Osteoblast (primary cell): ENCODE data around the gene SLC2A1. TPM values are rescaled to one million over a fixed set of nuclear protein-coding genes. Genes with fewer than 3 reads are reported as not detected.

ENCODE experiments used
- DNase-seq: peaks from one replicate; pipeline ENCODE4 v3.0.0; 2011; ENCODE audit warnings: low spot score, mixed read lengths; ENCODE audit not compliant: insufficient read length; ENCODE audit errors: missing footprints
- H2AFZ ChIP-seq: 2 replicates; pipeline ENCODE4 v1.6.0; 2011; ENCODE audit warnings: mild to moderate bottlenecking, low read length
- H3K27ac ChIP-seq: 2 replicates; pipeline ENCODE4 v1.5.1; 2011; ENCODE audit warnings: mild to moderate bottlenecking, low read depth, low read length, moderate library complexity
- H3K27me3 ChIP-seq: 2 replicates; pipeline ENCODE4 v1.6.0; 2012; ENCODE audit warnings: mild to moderate bottlenecking, control low read depth, inconsistent platforms, low read length, moderate library complexity; ENCODE audit not compliant: insufficient read depth
- H3K36me3 ChIP-seq: 2 replicates; pipeline ENCODE4 v1.5.1; 2011; ENCODE audit warnings: mild to moderate bottlenecking, low read length, control low read depth, moderate library complexity; ENCODE audit not compliant: insufficient read depth
- H3K4me1 ChIP-seq: 2 replicates; pipeline ENCODE4 v1.5.1; 2011; ENCODE audit warnings: mild to moderate bottlenecking, low read length, control low read depth, moderate library complexity; ENCODE audit not compliant: insufficient read depth
- H3K4me2 ChIP-seq: 2 replicates; pipeline ENCODE4 v1.6.0; 2011; ENCODE audit warnings: mild to moderate bottlenecking, low read length; ENCODE audit not compliant: insufficient read depth
- H3K4me3 ChIP-seq: fragments of 200-600 bp; sonication (generic); 3 replicates; pipeline ENCODE4 v1.5.1; 2012; ENCODE audit warnings: mild to moderate bottlenecking, low read length, inconsistent platforms; ENCODE audit not compliant: insufficient read depth
- H3K79me2 ChIP-seq: 2 replicates; pipeline ENCODE4 v1.6.0; 2012; ENCODE audit warnings: mild to moderate bottlenecking, low read length, control low read depth, inconsistent platforms; ENCODE audit not compliant: insufficient read depth
- H3K9me3 ChIP-seq: 2 replicates; pipeline ENCODE4 v1.5.1; 2011; ENCODE audit warnings: low read depth, low read length, control low read depth
- H4K20me1 ChIP-seq: 2 replicates; pipeline ENCODE4 v1.6.0; 2012; ENCODE audit warnings: mild to moderate bottlenecking, low read length, control low read depth; ENCODE audit not compliant: insufficient read depth
- CTCF ChIP-seq: IDR thresholded peaks from 2 replicates; pipeline ENCODE4 v1.5.1; 2011; ENCODE audit warnings: mild to moderate bottlenecking, low read depth, low read length, moderate library complexity; ENCODE audit errors: extremely low read depth
- total RNA-seq: library from RNA; depleted of rRNA; stranded (reverse); fragments of >200 nt; gene quantifications from 2 replicates; pipeline ENCODE4 v1.2.3, GENCODE V29; 2012

The SLC2A1 gene
- total RNA-seq, 1 donor = 43.4 TPM

GRCh38 chr1:42983253-42983652 is 24.6 kb upstream of the SLC2A1 start:
- no peaks in the 10 kb centered on the region for H3K79me2 ChIP-seq
- H4K20me1 ChIP-seq = no peaks in the 10 kb centered on the region
- no peak for TF ChIP-seq CTCF
- H3K9me3 ChIP-seq = no peaks in the 10 kb centered on the region
- H3K27ac ChIP-seq = no peak overlapping the region
- H2AFZ ChIP-seq = no peak overlapping the region
- no peak overlapping the region for H3K4me2 ChIP-seq
- H3K27me3 ChIP-seq = no peaks in the 10 kb centered on the region
- no peak for DNase-seq
- H3K4me3 ChIP-seq = no peak overlapping the region
- H3K36me3 ChIP-seq = no peaks in the 10 kb centered on the region
- no peaks in the 10 kb centered on the region for H3K4me1 ChIP-seq

GRCh38 chr1:42982641-42983040 is 24.0 kb upstream of the SLC2A1 start:
- Histone ChIP-seq H3K9me3 (no peaks in the 10 kb centered on the region), H4K20me1 (no peaks in the 10 kb centered on the region), H2AFZ (no peak overlapping the region), H3K4me3 (no peak overlapping the region), H3K79me2 (no peaks in the 10 kb centered on the region), H3K4me2 (no peak overlapping the region), H3K27ac (no peak overlapping the region), H3K36me3 (no peaks in the 10 kb centered on the region), H3K4me1 (no peaks in the 10 kb centered on the region), H3K27me3 (no peaks in the 10 kb centered on the region)
- DNase-seq = no peak
- TF ChIP-seq CTCF = no peak

GRCh38 chr1:42981871-42982270 is 23.2 kb upstream of the SLC2A1 start:
- no peak for TF ChIP-seq CTCF
- no peaks in the 10 kb centered on the region for H3K27me3 ChIP-seq
- H4K20me1 ChIP-seq = no peaks in the 10 kb centered on the region
- no peaks in the 10 kb centered on the region for H3K79me2 ChIP-seq
- H3K27ac ChIP-seq = no peak overlapping the region
- DNase-seq = no peak
- no peaks in the 10 kb centered on the region for H3K9me3 ChIP-seq
- no peaks in the 10 kb centered on the region for H3K4me1 ChIP-seq
- no peak overlapping the region for H2AFZ ChIP-seq
- no peak overlapping the region for H3K4me2 ChIP-seq
- H3K36me3 ChIP-seq = no peaks in the 10 kb centered on the region
- H3K4me3 ChIP-seq = no peak overlapping the region

- no peaks in the 10 kb centered on the region for H3K36me3 ChIP-seq
- no peak overlapping the region for H2AFZ ChIP-seq
- H3K4me1 ChIP-seq = no peaks in the 10 kb centered on the region
- no peaks in the 10 kb centered on the region for H4K20me1 ChIP-seq
- no peaks in the 10 kb centered on the region for H3K79me2 ChIP-seq
- no peaks in the 10 kb centered on the region for H3K9me3 ChIP-seq
- DNase-seq = no peak
- H3K4me2 ChIP-seq = no peak overlapping the region
- no peak overlapping the region for H3K4me3 ChIP-seq
- TF ChIP-seq CTCF = no peak
- no peaks in the 10 kb centered on the region for H3K27me3 ChIP-seq
- no peak overlapping the region for H3K27ac ChIP-seq
These were observed 22.7 kb upstream of the SLC2A1 start for GRCh38 chr1:42981255-42981805.
